Testis (tissue), 3 donors: ENCODE results near the gene PLCB2. TPM values are rescaled to one million over a fixed set of nuclear protein-coding genes. Genes with fewer than 3 reads are reported as not detected.

Source experiments
- DNase-seq: peaks from one replicate; pipeline ENCODE4 v3.0.0-alpha.2; 2019
- H3K27ac ChIP-seq, 2 donors: fragments of 200-600 bp; sonication (generic); one replicate each; pipeline ENCODE4 v1.5.1; 2019
- H3K27me3 ChIP-seq: fragments of 200-600 bp; sonication (generic); one replicate; pipeline ENCODE4 v1.5.1; 2019
- H3K36me3 ChIP-seq: fragments of 200-600 bp; sonication (generic); one replicate; pipeline ENCODE4 v1.5.1; 2017; ENCODE audit warnings: low read depth; ENCODE audit errors: missing control alignments
- H3K4me1 ChIP-seq: fragments of 200-600 bp; sonication (generic); one replicate; pipeline ENCODE4 v1.5.1; 2019
- H3K4me3 ChIP-seq, 2 donors: fragments of 200-600 bp; sonication (generic); one replicate each; pipeline ENCODE4 v1.5.1; 2017 to 2019
- H3K9me3 ChIP-seq: fragments of 200-600 bp; sonication (generic); one replicate; pipeline ENCODE4 v1.5.1; 2017
- CTCF ChIP-seq, 3 experiments: fragments of 450-650 bp in 2 of 3; fragments of 200-600 bp in 1 of 3; sonication (generic) in 1 of 3; IDR thresholded peaks; one replicate each; pipeline ENCODE4 v1.5.1; 2016 to 2019; ENCODE audit warnings: antibody characterized with exemption in 3 of 3, mild to moderate bottlenecking in 2 of 3, moderate library complexity in 1 of 3
- POLR2A ChIP-seq: fragments of 450-650 bp; IDR thresholded peaks from one replicate; pipeline ENCODE4 v1.6.1; 2017; ENCODE audit warnings: antibody characterized with exemption, mild to moderate bottlenecking, moderate library complexity
- WGBS, 2 donors: methylation state at CpG; one replicate each; pipeline ENCODE4 v1.1.5; 2018; 5-methylcytosine and 5-hydroxymethylcytosine counted together
- intact Hi-C: fragments of 100-400 bp; cut with DNase I; formaldehyde crosslinking; loops from one replicate; pipeline ENCODE4 v1.15.1; 2023; ENCODE audit warnings: low total_unique reads
- polyA plus RNA-seq: library from polyadenylated mRNA; stranded (reverse); fragments of 350-450 nt; fragmentation: Illumina TruSeq; extraction: RNeasy Lipid Tissue Mini Kit (QIAGEN cat#74804); gene quantifications from one replicate; pipeline ENCODE4 v1.2.3, GENCODE V29; 2014; ENCODE audit warnings: low read depth, low replicate concordance; ENCODE audit not compliant: insufficient read depth
- total RNA-seq, 2 donors: library from RNA; depleted of rRNA; stranded (reverse); fragments of >200 nt; gene quantifications; one replicate each; pipeline ENCODE4 v1.2.3, GENCODE V29; 2016

The PLCB2 gene
- total and polyA plus RNA-seq, 3 donors from 2014 or later, result 8.8 to 13.6 (median 9.7) TPM

- Histone ChIP-seq H3K27ac (no peak overlapping the region), H3K4me3 (no peak overlapping the region), H3K27me3 (no peaks in the 10 kb centered on the region), H3K4me1 (peaks cover under 1% of the 10 kb centered on the region), H3K9me3 (no peaks in the 10 kb centered on the region), H3K36me3 (no peaks in the 10 kb centered on the region)
- no peak for TF ChIP-seq CTCF (IDR thresholded peaks at IDR 0.05)
- intact Hi-C loops, result no loop called here
- DNase-seq, result no peak
- 79 to 80% methylated on average over 5 of the region's 5 CpGs for WGBS, 2 donors
Observed at GRCh38 chr15:40348474-40348870, 40.7 kb upstream of the PLCB2 start.

GRCh38 chr15:40347559-40348473 lies 40.1 kb upstream of the PLCB2 start:
- no peak for TF ChIP-seq POLR2A
- no peak for TF ChIP-seq CTCF (IDR thresholded peaks at IDR 0.05)
- H3K4me3 ChIP-seq, result no peak overlapping the region
- DNase-seq, result no peak
- no peaks in the 10 kb centered on the region for H3K4me1 ChIP-seq
- H3K27ac ChIP-seq, result no peak overlapping the region
- 88% methylated on average over 6 to 11 of the region's 11 CpGs for WGBS, 2 donors
- H3K9me3 ChIP-seq, result no peaks in the 10 kb centered on the region
- intact Hi-C loops, result no loop called here
- H3K27me3 ChIP-seq, result no peaks in the 10 kb centered on the region
- no peaks in the 10 kb centered on the region for H3K36me3 ChIP-seq

GRCh38 chr15:40346579-40347558 lies 39.1 kb upstream of the PLCB2 start:
- Histone ChIP-seq H3K27me3 (no peaks in the 10 kb centered on the region), H3K9me3 (no peaks in the 10 kb centered on the region), H3K27ac (no peak overlapping the region), H3K4me3 (no peak overlapping the region), H3K4me1 (no peaks in the 10 kb centered on the region), H3K36me3 (no peaks in the 10 kb centered on the region)
- WGBS, 2 donors, result 88 to 90% methylated on average over 15 of the region's 15 CpGs
- intact Hi-C loops, result no loop called here
- no peak for TF ChIP-seq CTCF (IDR thresholded peaks at IDR 0.05)
- no peak for TF ChIP-seq POLR2A
- DNase-seq, result no peak

- TF ChIP-seq POLR2A (no peak), CTCF (IDR thresholded peaks at IDR 0.05) (no peak)
- intact Hi-C loops, result no loop called here
- no peak for DNase-seq
- Histone ChIP-seq H3K36me3 (no peaks in the 10 kb centered on the region), H3K9me3 (no peaks in the 10 kb centered on the region), H3K27ac (no peak overlapping the region), H3K4me1 (peaks cover 4% of the 10 kb centered on the region), H3K4me3 (no peak overlapping the region), H3K27me3 (no peaks in the 10 kb centered on the region)
- WGBS, 2 donors, result 82 to 84% methylated on average over 3 to 6 of the region's 6 CpGs
Observed at GRCh38 chr15:40345867-40346578, 38.3 kb upstream of the PLCB2 start.
